Right lobe of liver (tissue), 4 donors: ENCODE measurements around the gene ZCCHC24.

ENCODE experiments used
- POLR2A ChIP-seq: fragments of 450-650 bp; IDR thresholded peaks from one replicate; pipeline ENCODE4 v1.6.1; 2017; ENCODE audit warnings: antibody characterized with exemption, mild to moderate bottlenecking
- TF ChIP-seq, protein P1 (sequence below), 4 donors: fragments of 200-600 bp in 3 of 4; fragments of 450-650 bp in 1 of 4; IDR thresholded peaks; one replicate each; pipeline versions ENCODE4 v1.5.1 to v1.8.0; 2016 to 2022; ENCODE audit warnings: antibody characterized with exemption in 4 of 4, mild to moderate bottlenecking in 2 of 4
- donor health status: DM: no; HTN: no; CAD: no.
- donor health status: DM: no; HTN: no; CAD: no.
- donor health status: DM: no; HTN: yes; CAD: no.

DNA sequence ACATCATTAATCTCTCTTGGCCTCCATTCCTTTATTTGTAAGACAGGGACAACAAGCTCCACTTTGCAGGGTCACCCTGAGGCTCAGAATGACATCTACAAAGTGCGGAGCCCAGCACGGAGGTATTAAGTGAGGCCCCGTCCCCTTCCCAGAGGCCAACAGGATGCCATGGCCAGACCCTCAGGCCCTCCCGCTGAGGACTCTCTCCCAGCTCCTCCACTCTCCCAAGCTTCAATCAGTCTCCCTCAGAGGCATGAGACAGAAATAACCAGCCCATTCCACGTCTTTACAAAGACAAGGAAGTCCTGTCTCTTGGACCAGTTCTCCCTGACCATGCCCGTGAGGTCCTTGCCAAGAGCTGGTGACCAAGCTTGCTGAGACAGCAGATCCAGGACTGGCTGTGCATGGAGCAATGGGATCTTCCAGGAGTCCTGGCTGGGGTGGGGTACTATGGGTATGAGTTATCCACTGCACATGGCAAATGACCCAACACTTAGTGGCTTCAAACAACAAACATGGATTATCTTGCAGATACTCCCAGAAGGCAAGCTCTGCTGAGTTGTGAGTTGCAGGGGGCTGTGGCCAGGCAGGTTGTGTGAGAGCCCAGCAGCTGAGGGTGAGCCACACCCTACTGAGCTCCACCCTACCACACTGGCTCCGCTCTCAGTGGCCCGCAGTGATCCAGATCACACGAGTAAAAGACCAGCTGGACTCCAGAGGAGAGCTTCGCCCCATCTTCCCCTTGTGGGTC lies 102.4 kb downstream of the ZCCHC24 start:
- TF ChIP-seq, protein P1, sequence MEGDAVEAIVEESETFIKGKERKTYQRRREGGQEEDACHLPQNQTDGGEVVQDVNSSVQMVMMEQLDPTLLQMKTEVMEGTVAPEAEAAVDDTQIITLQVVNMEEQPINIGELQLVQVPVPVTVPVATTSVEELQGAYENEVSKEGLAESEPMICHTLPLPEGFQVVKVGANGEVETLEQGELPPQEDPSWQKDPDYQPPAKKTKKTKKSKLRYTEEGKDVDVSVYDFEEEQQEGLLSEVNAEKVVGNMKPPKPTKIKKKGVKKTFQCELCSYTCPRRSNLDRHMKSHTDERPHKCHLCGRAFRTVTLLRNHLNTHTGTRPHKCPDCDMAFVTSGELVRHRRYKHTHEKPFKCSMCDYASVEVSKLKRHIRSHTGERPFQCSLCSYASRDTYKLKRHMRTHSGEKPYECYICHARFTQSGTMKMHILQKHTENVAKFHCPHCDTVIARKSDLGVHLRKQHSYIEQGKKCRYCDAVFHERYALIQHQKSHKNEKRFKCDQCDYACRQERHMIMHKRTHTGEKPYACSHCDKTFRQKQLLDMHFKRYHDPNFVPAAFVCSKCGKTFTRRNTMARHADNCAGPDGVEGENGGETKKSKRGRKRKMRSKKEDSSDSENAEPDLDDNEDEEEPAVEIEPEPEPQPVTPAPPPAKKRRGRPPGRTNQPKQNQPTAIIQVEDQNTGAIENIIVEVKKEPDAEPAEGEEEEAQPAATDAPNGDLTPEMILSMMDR (IDR thresholded peaks at IDR 0.05): no peak
- no peak for TF ChIP-seq POLR2A
